OCI-LY7 (cell line): ENCODE measurements around the gene IL12RB2. TPM values are rescaled to one million over a fixed set of nuclear protein-coding genes. Genes with fewer than 3 reads are reported as not detected.

ENCODE experiments used
- BruUV-seq: library from RNA; stranded (reverse); fragments of 400-500 nt; replicated peaks from 2 replicates; lab custom pipeline; 2021; lab: Mats Ljungman, UMichigan
- CTCF ChIA-PET: fragments of 300-600 bp; sonication (Branson Sonifier 250); formaldehyde crosslinking; loops from one replicate; lab custom pipeline; 2022; ENCODE audit warnings: antibody characterized with exemption; ENCODE audit not compliant: unreplicated experiment; lab: Charles Lee
- POLR2A ChIA-PET: fragments of 300-600 bp; sonication (Branson Sonifier 250); formaldehyde crosslinking; loops from one replicate; lab custom pipeline; 2022; ENCODE audit warnings: antibody characterized with exemption; lab: Charles Lee
- DNase-seq: peaks from one replicate; pipeline ENCODE4 v3.0.0-alpha.2; 2015; ENCODE audit warnings: low spot score
- H2AFZ ChIP-seq: fragments of 200-600 bp; sonication (generic), shearing (Covaris generic); 2 replicates; pipeline ENCODE4 v1.6.1; 2014; ENCODE audit warnings: mild to moderate bottlenecking, antibody characterized with exemption, low read length, moderate library complexity
- H3K27ac ChIP-seq: fragments of 200-600 bp; sonication (generic); 2 replicates; pipeline ENCODE4 v1.5.1; 2014; ENCODE audit warnings: mixed run types, low read depth, mild to moderate bottlenecking, moderate library complexity, low read length, inconsistent platforms; ENCODE audit not compliant: poor library complexity, severe bottlenecking
- H3K36me3 ChIP-seq: fragments of 200-600 bp; sonication (generic); 2 replicates; pipeline ENCODE4 v1.6.1; 2014; ENCODE audit warnings: mild to moderate bottlenecking, antibody characterized with exemption, low read length, moderate library complexity, mixed read lengths; ENCODE audit not compliant: insufficient read depth
- H3K4me1 ChIP-seq: fragments of 200-600 bp; sonication (generic); 2 replicates; pipeline ENCODE4 v1.5.1; 2014; ENCODE audit warnings: mild to moderate bottlenecking, low read length; ENCODE audit not compliant: insufficient read depth, poor library complexity, severe bottlenecking
- H3K4me2 ChIP-seq: fragments of 200-600 bp; sonication (generic); 2 replicates; pipeline ENCODE4 v1.6.1; 2014; ENCODE audit warnings: mild to moderate bottlenecking, low read length
- H3K4me3 ChIP-seq: fragments of 200-600 bp; sonication (generic); 2 replicates; pipeline ENCODE4 v1.5.1; 2014; ENCODE audit warnings: mild to moderate bottlenecking, low read depth, low read length; ENCODE audit not compliant: poor library complexity, severe bottlenecking
- H3K79me2 ChIP-seq: fragments of 200-600 bp; sonication (generic); 2 replicates; pipeline ENCODE4 v1.6.1; 2016; ENCODE audit warnings: low read depth, mild to moderate bottlenecking, low read length, moderate library complexity, mixed read lengths; ENCODE audit not compliant: insufficient read depth
- H3K9me2 ChIP-seq: fragments of 200-600 bp; sonication (generic); 2 replicates; pipeline ENCODE4 v1.6.1; 2016; ENCODE audit warnings: mild to moderate bottlenecking, low read length, mixed read lengths; ENCODE audit not compliant: insufficient read depth
- H3K9me3 ChIP-seq: fragments of 200-600 bp; sonication (generic); 2 replicates; pipeline ENCODE4 v1.6.1; 2014; ENCODE audit warnings: mild to moderate bottlenecking, mixed run types, low read length, mixed read lengths
- H4K20me1 ChIP-seq: fragments of 200-600 bp; sonication (generic); 2 replicates; pipeline ENCODE4 v1.6.1; 2014; ENCODE audit warnings: mild to moderate bottlenecking, antibody characterized with exemption, low read length, moderate library complexity, mixed read lengths; ENCODE audit not compliant: insufficient read depth
- CTCF ChIP-seq: fragments of 200-600 bp; sonication (generic); conservative IDR thresholded peaks from 2 replicates; pipeline ENCODE4 v1.5.1; 2014; ENCODE audit warnings: mild to moderate bottlenecking, antibody characterized with exemption, low read length, moderate library complexity, mixed read lengths
- EZH2phosphoT487 ChIP-seq: fragments of 200-600 bp; sonication (generic); IDR thresholded peaks from 2 replicates; pipeline ENCODE4 v1.6.1; 2018; ENCODE audit warnings: low read depth, borderline replicate concordance, mild to moderate bottlenecking, mixed run types, antibody characterized with exemption, low read length, moderate library complexity, mixed read lengths
- intact Hi-C: fragments of 100-400 bp; cut with micrococcal nuclease; formaldehyde crosslinking; loops from one replicate; pipeline ENCODE4 v1.10.0; 2022; ENCODE audit not compliant: unreplicated experiment
- total RNA-seq, 2 experiments: library from RNA; depleted of rRNA in 1 of 2; stranded (reverse); fragments of >200 nt in 1 of 2; shearing (Covaris generic) in 1 of 2; gene quantifications; 2 replicates each; pipeline ENCODE4 v1.2.3, GENCODE V29; 2014 to 2022

IL12RB2 gene
- total RNA-seq, 2 experiments from 2014 or later: not detected

DNA sequence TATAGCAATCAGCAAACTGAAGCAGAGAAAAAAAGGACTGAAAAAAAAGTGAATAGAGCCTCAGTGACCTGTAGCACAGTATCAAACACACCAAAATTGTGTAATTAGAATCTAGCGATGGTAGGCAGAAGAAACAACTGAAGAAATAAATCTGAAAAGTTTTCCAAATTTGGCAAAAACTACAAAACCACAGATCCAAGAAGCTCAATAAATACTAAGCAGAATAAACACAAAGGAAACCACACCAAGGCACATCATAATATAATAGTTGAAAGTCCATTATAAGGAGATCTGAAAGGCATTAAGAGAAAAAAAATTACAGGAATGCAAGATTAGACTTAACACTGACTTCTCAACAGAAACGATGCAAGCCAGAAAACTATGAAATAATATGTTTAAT lies 7.1 kb upstream of the IL12RB2 start:
- intact Hi-C loops: no loop called here
- H3K36me3 ChIP-seq: no peaks in the 10 kb centered on the region
- H3K79me2 ChIP-seq: no peaks in the 10 kb centered on the region
- CTCF ChIA-PET: no interaction called here
- no peak overlapping the region for H3K27ac ChIP-seq
- no peak for TF ChIP-seq CTCF
- TF ChIP-seq EZH2phosphoT487: no peak
- no peaks in the 10 kb centered on the region for H4K20me1 ChIP-seq
- H3K9me2 ChIP-seq: no peaks in the 10 kb centered on the region
- no peak overlapping the region for H3K4me3 ChIP-seq
- no peaks in the 10 kb centered on the region for H3K4me1 ChIP-seq
- no peak overlapping the region for H2AFZ ChIP-seq
- H3K9me3 ChIP-seq: no peaks in the 10 kb centered on the region
- H3K4me2 ChIP-seq: no peak overlapping the region
- DNase-seq: no peak
- POLR2A ChIA-PET: interaction anchor here (0.6 kb wide), 1 partner anchor 51 kb away, joined by 3 read pairs; no protein-coding TSS in a partner anchor
- no TSS peak for BruUV-seq

GRCh38 chr1:67304023-67304422 lies 3.6 kb upstream of the IL12RB2 start:
- Histone ChIP-seq H3K79me2 (no peaks in the 10 kb centered on the region), H3K36me3 (no peaks in the 10 kb centered on the region), H2AFZ (no peak overlapping the region), H3K9me3 (no peaks in the 10 kb centered on the region), H4K20me1 (no peaks in the 10 kb centered on the region), H3K4me1 (no peaks in the 10 kb centered on the region), H3K9me2 (no peaks in the 10 kb centered on the region), H3K4me3 (no peak overlapping the region), H3K27ac (no peak overlapping the region), H3K4me2 (no peak overlapping the region)
- intact Hi-C loops: no loop called here
- ChIA-PET CTCF (no interaction called here), POLR2A (no interaction called here)
- TF ChIP-seq CTCF (no peak), EZH2phosphoT487 (no peak)
- BruUV-seq: no TSS peak
- DNase-seq: no peak

GRCh38 chr1:67306547-67306946 lies 1.1 kb upstream of the IL12RB2 start:
- H3K9me2 ChIP-seq: no peaks in the 10 kb centered on the region
- no peaks in the 10 kb centered on the region for H3K4me1 ChIP-seq
- no peak overlapping the region for H2AFZ ChIP-seq
- no TSS peak for BruUV-seq
- H3K36me3 ChIP-seq: no peaks in the 10 kb centered on the region
- intact Hi-C loops: no loop called here
- no peak overlapping the region for H3K4me3 ChIP-seq
- H3K27ac ChIP-seq: no peak overlapping the region
- POLR2A ChIA-PET: interaction anchor here (0.7 kb wide), 1 partner anchor 1121 kb away, joined by 3 read pairs; no protein-coding TSS in a partner anchor
- no peaks in the 10 kb centered on the region for H4K20me1 ChIP-seq
- H3K9me3 ChIP-seq: no peaks in the 10 kb centered on the region
- CTCF ChIA-PET: no interaction called here
- H3K79me2 ChIP-seq: no peaks in the 10 kb centered on the region
- no peak overlapping the region for H3K4me2 ChIP-seq
- TF ChIP-seq EZH2phosphoT487 (no peak), CTCF (no peak)
- DNase-seq: no peak
